ENCODE results near the gene MPRIP. TPM values are rescaled to one million over a fixed set of nuclear protein-coding genes. Genes with fewer than 3 reads are reported as not detected.

MPRIP gene
- total RNA-seq, 4 donors from 2014 or later: 68.7 to 168 (median 99.7) TPM

- no peak for TF ChIP-seq CTCF (IDR thresholded peaks at IDR 0.05; ENCODE audit: low read depth)
Measured at GRCh38 chr17:17130077-17130844, 88.0 kb downstream of the MPRIP start.

- TF ChIP-seq CTCF (IDR thresholded peaks at IDR 0.05; ENCODE audit: low read depth): no peak
Measured at GRCh38 chr17:17131839-17132238, 89.6 kb downstream of the MPRIP start.

GRCh38 chr17:17132746-17133145 is 90.5 kb downstream of the MPRIP start:
- no peak for TF ChIP-seq CTCF (IDR thresholded peaks at IDR 0.05; ENCODE audit: low read depth)

GRCh38 chr17:17134051-17134956 is 92.0 kb downstream of the MPRIP start:
- no peak for TF ChIP-seq CTCF (IDR thresholded peaks at IDR 0.05; ENCODE audit: low read depth)

- no peak for TF ChIP-seq CTCF (IDR thresholded peaks at IDR 0.05; ENCODE audit: low read depth)
Measured at GRCh38 chr17:17134957-17135333, 92.7 kb downstream of the MPRIP start.

- no peak for TF ChIP-seq CTCF (IDR thresholded peaks at IDR 0.05; ENCODE audit: low read depth)
Measured at GRCh38 chr17:17137731-17138585, 95.7 kb downstream of the MPRIP start.

Measured in subcutaneous adipose tissue (tissue), 4 donors.